Mesothelial cell of epicardium (in vitro differentiated cells): ENCODE results near the gene FAM98B. TPM values are rescaled to one million over a fixed set of nuclear protein-coding genes. Genes with fewer than 3 reads are reported as not detected.

Experiments used
- DNase-seq, 2 experiments: peaks; one replicate each; pipeline ENCODE4 v3.0.0; 2021; ENCODE audit warnings: low spot score in 2 of 2; ENCODE audit not compliant: unreplicated experiment in 2 of 2
- H3K27ac Mint-ChIP-seq: 2 replicates; pipeline ENCODE4 v1.8.0; 2021; ENCODE audit warnings: mixed read lengths
- H3K27me3 Mint-ChIP-seq: 2 replicates; pipeline ENCODE4 v1.8.0; 2021; ENCODE audit warnings: low read depth, mixed read lengths
- H3K36me3 Mint-ChIP-seq: 2 replicates; pipeline ENCODE4 v1.8.0; 2021; ENCODE audit warnings: mixed read lengths
- H3K4me1 Mint-ChIP-seq: 2 replicates; pipeline ENCODE4 v1.8.0; 2021; ENCODE audit warnings: mixed read lengths
- H3K4me3 Mint-ChIP-seq: 2 replicates; pipeline ENCODE4 v1.8.0; 2021; ENCODE audit warnings: mild to moderate bottlenecking, moderate library complexity, mixed read lengths
- H3K9me3 Mint-ChIP-seq: 2 replicates; pipeline ENCODE4 v1.8.0; 2021; ENCODE audit warnings: mixed read lengths
- total RNA-seq: library from RNA; stranded (reverse); gene quantifications from 3 replicates; pipeline ENCODE4 v1.2.1, GENCODE V29; 2021
- TF ChIP-seq, protein P1 (sequence below): fragments of 200-600 bp; sonication (generic); IDR thresholded peaks from one replicate; pipeline ENCODE4 v1.5.0; 2021; ENCODE audit warnings: antibody characterized with exemption; ENCODE audit not compliant: unreplicated experiment

FAM98B gene
- total RNA-seq, 1 donor from 2014 or later = 31.6 TPM

- H3K9me3 Mint-ChIP-seq = no peaks in the 10 kb centered on the region
Observed at GRCh38 chr15:38463893-38464292, 10.0 kb downstream of the FAM98B start.

GRCh38 chr15:38464675-38465074, 10.7 kb downstream of the FAM98B start:
- no peaks in the 10 kb centered on the region for H3K9me3 Mint-ChIP-seq
- TF ChIP-seq, protein P1, sequence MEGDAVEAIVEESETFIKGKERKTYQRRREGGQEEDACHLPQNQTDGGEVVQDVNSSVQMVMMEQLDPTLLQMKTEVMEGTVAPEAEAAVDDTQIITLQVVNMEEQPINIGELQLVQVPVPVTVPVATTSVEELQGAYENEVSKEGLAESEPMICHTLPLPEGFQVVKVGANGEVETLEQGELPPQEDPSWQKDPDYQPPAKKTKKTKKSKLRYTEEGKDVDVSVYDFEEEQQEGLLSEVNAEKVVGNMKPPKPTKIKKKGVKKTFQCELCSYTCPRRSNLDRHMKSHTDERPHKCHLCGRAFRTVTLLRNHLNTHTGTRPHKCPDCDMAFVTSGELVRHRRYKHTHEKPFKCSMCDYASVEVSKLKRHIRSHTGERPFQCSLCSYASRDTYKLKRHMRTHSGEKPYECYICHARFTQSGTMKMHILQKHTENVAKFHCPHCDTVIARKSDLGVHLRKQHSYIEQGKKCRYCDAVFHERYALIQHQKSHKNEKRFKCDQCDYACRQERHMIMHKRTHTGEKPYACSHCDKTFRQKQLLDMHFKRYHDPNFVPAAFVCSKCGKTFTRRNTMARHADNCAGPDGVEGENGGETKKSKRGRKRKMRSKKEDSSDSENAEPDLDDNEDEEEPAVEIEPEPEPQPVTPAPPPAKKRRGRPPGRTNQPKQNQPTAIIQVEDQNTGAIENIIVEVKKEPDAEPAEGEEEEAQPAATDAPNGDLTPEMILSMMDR = no peak
- H3K27me3 Mint-ChIP-seq = no peaks in the 10 kb centered on the region
- H3K4me1 Mint-ChIP-seq = no peaks in the 10 kb centered on the region
- peaks cover 14% of the 10 kb centered on the region for H3K36me3 Mint-ChIP-seq
- no peak overlapping the region for H3K4me3 Mint-ChIP-seq
- H3K27ac Mint-ChIP-seq = no peak overlapping the region
- no peak for DNase-seq

More at GRCh38 chr15:38463893-38464292, 10.0 kb downstream of the FAM98B start:
- peaks cover 16% of the 10 kb centered on the region for H3K36me3 Mint-ChIP-seq
- no peak overlapping the region for H3K27ac Mint-ChIP-seq
- H3K4me1 Mint-ChIP-seq = no peaks in the 10 kb centered on the region
- no peak for DNase-seq
- no peak overlapping the region for H3K4me3 Mint-ChIP-seq
- no peaks in the 10 kb centered on the region for H3K27me3 Mint-ChIP-seq
- TF ChIP-seq, protein P1 = no peak

- H3K27me3 Mint-ChIP-seq = no peaks in the 10 kb centered on the region
- no peak overlapping the region for H3K27ac Mint-ChIP-seq
- no peak overlapping the region for H3K4me3 Mint-ChIP-seq
Observed at GRCh38 chr15:38470816-38471215, 16.9 kb downstream of the FAM98B start.

GRCh38 chr15:38471974-38472373, 18.0 kb downstream of the FAM98B start:
- Mint-ChIP-seq H3K27me3 (no peaks in the 10 kb centered on the region), H3K4me1 (no peaks in the 10 kb centered on the region), H3K4me3 (no peak overlapping the region), H3K36me3 (peaks cover 27% of the 10 kb centered on the region), H3K27ac (no peak overlapping the region), H3K9me3 (no peaks in the 10 kb centered on the region)
- TF ChIP-seq, protein P1 = no peak
- no peak for DNase-seq

More at GRCh38 chr15:38470816-38471215, 16.9 kb downstream of the FAM98B start:
- H3K36me3 Mint-ChIP-seq = peaks cover 27% of the 10 kb centered on the region
- no peak for DNase-seq
- H3K4me1 Mint-ChIP-seq = no peaks in the 10 kb centered on the region
- no peaks in the 10 kb centered on the region for H3K9me3 Mint-ChIP-seq
- TF ChIP-seq, protein P1 = no peak

DNA sequence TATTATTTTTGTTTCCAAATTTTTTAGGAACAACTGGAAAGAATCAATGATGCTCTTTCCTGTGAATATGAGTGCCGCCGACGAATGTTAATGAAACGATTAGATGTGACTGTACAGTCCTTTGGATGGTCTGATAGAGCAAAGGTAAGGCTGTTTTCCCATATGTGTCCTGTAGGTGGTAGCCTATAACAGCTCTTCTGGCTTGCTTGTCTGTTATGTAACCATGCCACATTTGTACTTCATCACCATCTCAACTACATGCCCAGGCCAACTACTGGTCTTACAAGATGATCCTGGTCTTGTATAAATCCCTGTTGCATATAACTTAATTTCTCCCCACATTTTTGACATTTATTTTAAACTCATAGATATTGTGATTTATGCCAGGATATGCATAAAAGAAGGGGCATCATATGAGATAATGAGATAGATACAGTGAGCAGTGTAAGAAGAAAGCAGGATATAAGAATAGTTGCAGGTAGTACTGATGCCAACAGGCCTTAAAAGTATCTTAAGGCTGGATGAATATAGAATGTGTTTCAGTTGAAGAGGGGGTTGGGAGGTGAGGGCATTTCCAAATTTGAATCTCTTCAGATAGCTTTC, 20.3 kb downstream of the FAM98B start:
- Mint-ChIP-seq H3K36me3 (peaks cover 23% of the 10 kb centered on the region), H3K27ac (no peak overlapping the region), H3K9me3 (no peaks in the 10 kb centered on the region), H3K4me3 (no peak overlapping the region), H3K4me1 (no peaks in the 10 kb centered on the region), H3K27me3 (no peaks in the 10 kb centered on the region)
- TF ChIP-seq, protein P1 = peak; percentile 58
- no peak for DNase-seq
